Liver (tissue), 9 donors: ENCODE results near the gene DHFR. TPM values are rescaled to one million over a fixed set of nuclear protein-coding genes. Genes with fewer than 3 reads are reported as not detected.

Experiments
- DNase-seq: peaks from one replicate; pipeline ENCODE4 v3.0.0-alpha.2; 2017; ENCODE audit warnings: low spot score
- H3K27ac ChIP-seq, 2 donors: one replicate each; pipeline ENCODE4 v1.7.0; 2013; ENCODE audit warnings: inconsistent platforms in 2 of 2, low read length in 2 of 2, control low read depth in 1 of 2, low read depth in 1 of 2, mild to moderate bottlenecking in 1 of 2
- H3K27me3 ChIP-seq, 4 donors: one replicate each; pipeline versions ENCODE4 v1.6.1 to v1.7.0; 2013; ENCODE audit warnings: low read length in 3 of 4, inconsistent platforms in 1 of 4, mild to moderate bottlenecking in 1 of 4, moderate library complexity in 1 of 4; ENCODE audit not compliant: control insufficient read depth in 4 of 4, insufficient read depth in 4 of 4
- H3K36me3 ChIP-seq, 4 donors: one replicate each; pipeline versions ENCODE4 v1.6.1 to v1.7.0; 2013; ENCODE audit warnings: low read length in 3 of 4, mild to moderate bottlenecking in 3 of 4, low read depth in 1 of 4, moderate library complexity in 1 of 4; ENCODE audit not compliant: control insufficient read depth in 4 of 4, insufficient read depth in 3 of 4
- H3K4me1 ChIP-seq, 4 donors: one replicate each; pipeline versions ENCODE4 v1.6.1 to v1.7.0; 2013; ENCODE audit warnings: low read length in 3 of 4, mild to moderate bottlenecking in 3 of 4, moderate library complexity in 1 of 4; ENCODE audit not compliant: control insufficient read depth in 4 of 4, insufficient read depth in 4 of 4
- H3K4me3 ChIP-seq, 3 donors: one replicate each; pipeline versions ENCODE4 v1.6.1 to v1.7.0; 2013; ENCODE audit warnings: low read length in 3 of 3, control low read depth in 1 of 3, low read depth in 1 of 3, mild to moderate bottlenecking in 1 of 3
- H3K9ac ChIP-seq, 2 donors: one replicate each; pipeline ENCODE4 v1.7.0; 2013; ENCODE audit warnings: low read length in 2 of 2, mild to moderate bottlenecking in 2 of 2, moderate library complexity in 2 of 2, control low read depth in 1 of 2, low read depth in 1 of 2
- H3K9me3 ChIP-seq, 4 donors: one replicate each; pipeline versions ENCODE4 v1.6.1 to v1.7.0; 2013; ENCODE audit warnings: low read length in 3 of 4; ENCODE audit not compliant: control insufficient read depth in 4 of 4
- ATF3 ChIP-seq: IDR thresholded peaks from 2 replicates; pipeline ENCODE4 v1.6.1; 2016; ENCODE audit warnings: antibody characterized with exemption
- CTCF ChIP-seq: fragments of 150-350 bp; IDR thresholded peaks from 2 replicates; pipeline ENCODE4 v1.5.1; 2017; ENCODE audit warnings: improper control_type of control experiment, low read depth, low read length; ENCODE audit not compliant: missing input control
- EGR1 ChIP-seq, 2 donors: IDR thresholded peaks; 2 replicates each; pipeline ENCODE4 v1.6.1; 2016 to 2018; ENCODE audit warnings: antibody characterized with exemption in 2 of 2, low read depth in 2 of 2
- FOXA1 ChIP-seq: IDR thresholded peaks from 2 replicates; pipeline ENCODE4 v1.6.1; 2016; ENCODE audit warnings: antibody characterized with exemption
- FOXA2 ChIP-seq: IDR thresholded peaks from 2 replicates; pipeline ENCODE4 v1.6.1; 2016; ENCODE audit warnings: antibody characterized with exemption
- GABPA ChIP-seq, 2 donors: IDR thresholded peaks in 1 of 2; conservative IDR thresholded peaks in 1 of 2; 2 replicates each; pipeline ENCODE4 v1.6.1; 2016; ENCODE audit warnings: antibody characterized with exemption in 2 of 2, mild to moderate bottlenecking in 1 of 2, moderate library complexity in 1 of 2
- HNF4A ChIP-seq, 2 donors: conservative IDR thresholded peaks; 2 replicates each; pipeline ENCODE4 v1.6.1; 2016; ENCODE audit warnings: antibody characterized with exemption in 2 of 2, mild to moderate bottlenecking in 2 of 2
- HNF4G ChIP-seq: IDR thresholded peaks from 2 replicates; pipeline ENCODE4 v1.6.1; 2016; ENCODE audit warnings: antibody characterized with exemption
- JUND ChIP-seq, 2 donors: IDR thresholded peaks; 2 replicates each; pipeline ENCODE4 v1.6.1; 2016; ENCODE audit warnings: antibody characterized with exemption in 2 of 2
- MAX ChIP-seq: IDR thresholded peaks from 2 replicates; pipeline ENCODE4 v1.6.1; 2016; ENCODE audit warnings: antibody characterized with exemption
- NR2F2 ChIP-seq: IDR thresholded peaks from 2 replicates; pipeline ENCODE4 v1.6.1; 2016; ENCODE audit warnings: antibody characterized with exemption
- RAD21 ChIP-seq, 2 donors: IDR thresholded peaks; 2 replicates each; pipeline ENCODE4 v1.6.1; 2016; ENCODE audit warnings: antibody characterized with exemption in 2 of 2, mild to moderate bottlenecking in 2 of 2
- REST ChIP-seq: IDR thresholded peaks from 2 replicates; pipeline ENCODE4 v1.6.1; 2016; ENCODE audit warnings: antibody characterized with exemption, mild to moderate bottlenecking
- RXRA ChIP-seq, 2 donors: IDR thresholded peaks; 2 replicates each; pipeline ENCODE4 v1.6.1; 2017 to 2018; ENCODE audit warnings: antibody characterized with exemption in 2 of 2, mild to moderate bottlenecking in 1 of 2
- SP1 ChIP-seq: IDR thresholded peaks from 2 replicates; pipeline ENCODE4 v1.6.1; 2018; ENCODE audit warnings: antibody characterized with exemption, mild to moderate bottlenecking
- TAF1 ChIP-seq: conservative IDR thresholded peaks from 2 replicates; pipeline ENCODE4 v1.6.1; 2016; ENCODE audit warnings: antibody characterized with exemption, mild to moderate bottlenecking
- YY1 ChIP-seq: IDR thresholded peaks from 2 replicates; pipeline ENCODE4 v1.6.1; 2016; ENCODE audit warnings: antibody characterized with exemption, mild to moderate bottlenecking
- ZBTB33 ChIP-seq: IDR thresholded peaks from 2 replicates; pipeline ENCODE4 v1.6.1; 2016; ENCODE audit warnings: antibody characterized with exemption
- WGBS: extraction: QIAGEN DNeasy Blood & Tissue Kit; methylation state at CpG from one replicate; pipeline ENCODE4 v1.1.7; 2013; 5-methylcytosine and 5-hydroxymethylcytosine counted together
- polyA plus RNA-seq, 2 donors: library from polyadenylated mRNA; stranded (reverse) in 1 of 2; unstranded in 1 of 2; fragments of 200-250 nt in 1 of 2; fragments of >200 nt in 1 of 2; fragmentation: Nextera tagmentation in 1 of 2; extraction: Ambion mirVana in 1 of 2; gene quantifications; one replicate each; pipeline versions ENCODE4 v1.2.1 to v1.2.3, GENCODE V29; 2013 to 2015
- total RNA-seq, 2 donors: library from RNA; depleted of rRNA; stranded (reverse); fragments of >200 nt; gene quantifications; one replicate each; pipeline ENCODE4 v1.2.3, GENCODE V29; 2014
- donor health status: healthy.
- donor health status: healthy.
- donor health status: healthy.
- donor health status: healthy.
- donor health status: healthy.

The DHFR gene
- total and polyA plus RNA-seq, 4 donors = 8.9 to 57.7 (median 13.4) TPM

- H3K4me1 ChIP-seq = peaks cover 2 to 19% (median 10%) of the 10 kb centered on the region in 4 donors
- 58% methylated on average over 11 of the region's 11 CpGs for WGBS
- H3K9ac ChIP-seq = no peak overlapping the region
- H3K36me3 ChIP-seq = peaks cover 0 to 10% (median 1%) of the 10 kb centered on the region in 4 donors
- no peaks in the 10 kb centered on the region for H3K27me3 ChIP-seq
- peak overlapping the region; percentile 26 to 31 for H3K27ac ChIP-seq
- no peak for DNase-seq
- H3K9me3 ChIP-seq = no peaks in the 10 kb centered on the region
- H3K4me3 ChIP-seq = peak overlapping the region in 1 of 3 donors; percentile 4
- TF ChIP-seq HNF4G (no peak), GABPA (IDR thresholded peaks at IDR 0.05 in 1 of 2, conservative IDR thresholded peaks at IDR 0.05 in 1 of 2) (no peak), FOXA1 (no peak), CTCF (no peak), RXRA (IDR thresholded peaks at IDR 0.05) (peak; percentile 20 to 39), RAD21 (IDR thresholded peaks at IDR 0.05) (peak in 1 of 2 donors; percentile 30), TAF1 (no peak), FOXA2 (no peak), NR2F2 (no peak), REST (no peak), HNF4A (conservative IDR thresholded peaks at IDR 0.05) (peak; percentile 64 to 82), MAX (peak; percentile 10), ATF3 (no peak), ZBTB33 (no peak), SP1 (peak; percentile 81), JUND (IDR thresholded peaks at IDR 0.05) (peak; percentile 33 to 44), EGR1 (IDR thresholded peaks at IDR 0.05; ENCODE audit: low read depth in 2 of 2) (no peak), YY1 (no peak)
These were observed 23.2 kb downstream of the DHFR start for GRCh38 chr5:80631278-80632259.
